Activated naive CD4-positive, alpha-beta T cell treated with anti-CD3 and anti-CD28 coated beads, Interleukin-2, amount 50 U/mL, for 72 hours (primary cell): ENCODE measurements around the gene GPC6. TPM values are rescaled to one million over a fixed set of nuclear protein-coding genes. Genes with fewer than 3 reads are reported as not detected.

Experiments
- ATAC-seq, 2 donors: fragments of 150-1000 bp; cut with Tn5 transposase; 2 replicates each; pipeline ENCODE4 v1.10.0; 2021; ENCODE audit warnings: mild to moderate bottlenecking in 2 of 2, moderate library complexity in 2 of 2
- DNase-seq, 2 donors: peaks; one replicate each; pipeline ENCODE4 v3.0.0; 2021 to 2022; ENCODE audit warnings: low spot score in 2 of 2
- H3K27ac Mint-ChIP-seq, 2 donors: one replicate each; pipeline ENCODE4 v1.8.0; 2022; ENCODE audit warnings: mild to moderate bottlenecking in 2 of 2, mixed read lengths in 2 of 2
- H3K36me3 Mint-ChIP-seq, 2 donors: one replicate each; pipeline ENCODE4 v1.8.0; 2022; ENCODE audit warnings: mixed read lengths in 2 of 2
- H3K9me3 Mint-ChIP-seq, 2 donors: one replicate each; pipeline ENCODE4 v1.8.0; 2022; ENCODE audit warnings: mixed read lengths in 2 of 2
- total RNA-seq, 2 donors: library from RNA; stranded (reverse); gene quantifications; one replicate each; pipeline ENCODE4 v1.2.3, GENCODE V29; 2022

GPC6 gene
- total RNA-seq, 2 donors from 2014 or later: not detected

- ATAC-seq (no peak), DNase-seq (no peak)
- Mint-ChIP-seq H3K9me3 (no peaks in the 10 kb centered on the region), H3K36me3 (no peaks in the 10 kb centered on the region), H3K27ac (no peak overlapping the region)
Measured at GRCh38 chr13:93946994-93947393, 720.4 kb downstream of the GPC6 start.

- no peak overlapping the region for H3K27ac Mint-ChIP-seq
- no peaks in the 10 kb centered on the region for H3K9me3 Mint-ChIP-seq
- DNase-seq: no peak
- H3K36me3 Mint-ChIP-seq: no peaks in the 10 kb centered on the region
- no peak for ATAC-seq
Measured at GRCh38 chr13:93947651-93948050, 721.0 kb downstream of the GPC6 start.

GRCh38 chr13:93948162-93948922 is 721.7 kb downstream of the GPC6 start:
- DNase-seq: no peak
- ATAC-seq: no peak
- Mint-ChIP-seq H3K36me3 (no peaks in the 10 kb centered on the region), H3K27ac (no peak overlapping the region), H3K9me3 (no peaks in the 10 kb centered on the region)

GRCh38 chr13:93951108-93951507 is 724.5 kb downstream of the GPC6 start:
- no peak for ATAC-seq
- H3K36me3 Mint-ChIP-seq: no peaks in the 10 kb centered on the region

GRCh38 chr13:93951951-93952350 is 725.3 kb downstream of the GPC6 start:
- no peak for ATAC-seq
- Mint-ChIP-seq H3K27ac (no peak overlapping the region), H3K36me3 (no peaks in the 10 kb centered on the region), H3K9me3 (no peaks in the 10 kb centered on the region)
- DNase-seq: no peak

More at GRCh38 chr13:93951108-93951507, 724.5 kb downstream of the GPC6 start:
- Mint-ChIP-seq H3K9me3 (no peaks in the 10 kb centered on the region), H3K27ac (no peak overlapping the region)
- no peak for DNase-seq

- H3K9me3 Mint-ChIP-seq: peaks cover 0 to 6% of the 10 kb centered on the region in 2 donors
- ATAC-seq (no peak), DNase-seq (no peak)
- no peak overlapping the region for H3K27ac Mint-ChIP-seq
- H3K36me3 Mint-ChIP-seq: no peaks in the 10 kb centered on the region
Measured at GRCh38 chr13:93953841-93954240, 727.2 kb downstream of the GPC6 start.

GRCh38 chr13:93955904-93956303 is 729.3 kb downstream of the GPC6 start:
- no peaks in the 10 kb centered on the region for H3K36me3 Mint-ChIP-seq
- no peak for DNase-seq
- H3K9me3 Mint-ChIP-seq: peaks cover 0 to 6% of the 10 kb centered on the region in 2 donors
- no peak overlapping the region for H3K27ac Mint-ChIP-seq
- no peak for ATAC-seq

GRCh38 chr13:93956426-93956825 is 729.8 kb downstream of the GPC6 start:
- no peak for ATAC-seq
- Mint-ChIP-seq H3K36me3 (no peaks in the 10 kb centered on the region), H3K27ac (no peak overlapping the region), H3K9me3 (peaks cover 0 to 6% of the 10 kb centered on the region in 2 donors)
- DNase-seq: no peak

- peaks cover 0 to 6% of the 10 kb centered on the region in 2 donors for H3K9me3 Mint-ChIP-seq
- DNase-seq (no peak), ATAC-seq (no peak)
- no peaks in the 10 kb centered on the region for H3K36me3 Mint-ChIP-seq
- H3K27ac Mint-ChIP-seq: no peak overlapping the region
Measured at GRCh38 chr13:93957371-93957770, 730.8 kb downstream of the GPC6 start.

GRCh38 chr13:93959796-93960533 is 733.4 kb downstream of the GPC6 start:
- ATAC-seq (no peak), DNase-seq (no peak)
- peaks cover 0 to 6% of the 10 kb centered on the region in 2 donors for H3K9me3 Mint-ChIP-seq
- H3K27ac Mint-ChIP-seq: no peak overlapping the region
- no peaks in the 10 kb centered on the region for H3K36me3 Mint-ChIP-seq

GRCh38 chr13:93963266-93964145 is 736.9 kb downstream of the GPC6 start:
- no peak for ATAC-seq
- no peak for DNase-seq
- Mint-ChIP-seq H3K27ac (no peak overlapping the region), H3K9me3 (no peaks in the 10 kb centered on the region), H3K36me3 (no peaks in the 10 kb centered on the region)

GRCh38 chr13:93964146-93964512 is 737.5 kb downstream of the GPC6 start:
- no peaks in the 10 kb centered on the region for H3K9me3 Mint-ChIP-seq

GRCh38 chr13:93965587-93965986 is 739.0 kb downstream of the GPC6 start:
- Mint-ChIP-seq H3K27ac (no peak overlapping the region), H3K9me3 (no peaks in the 10 kb centered on the region), H3K36me3 (no peaks in the 10 kb centered on the region)
- ATAC-seq (no peak), DNase-seq (no peak)

More at GRCh38 chr13:93964146-93964512, 737.5 kb downstream of the GPC6 start:
- no peak overlapping the region for H3K27ac Mint-ChIP-seq
- DNase-seq (no peak), ATAC-seq (no peak)
- no peaks in the 10 kb centered on the region for H3K36me3 Mint-ChIP-seq

- no peaks in the 10 kb centered on the region for H3K36me3 Mint-ChIP-seq
- H3K27ac Mint-ChIP-seq: no peak overlapping the region
- no peaks in the 10 kb centered on the region for H3K9me3 Mint-ChIP-seq
- ATAC-seq (no peak), DNase-seq (no peak)
Measured at GRCh38 chr13:93966267-93966936, 739.8 kb downstream of the GPC6 start.

- no peaks in the 10 kb centered on the region for H3K9me3 Mint-ChIP-seq
- H3K27ac Mint-ChIP-seq: no peak overlapping the region
- no peak for ATAC-seq
- H3K36me3 Mint-ChIP-seq: no peaks in the 10 kb centered on the region
- no peak for DNase-seq
Measured at GRCh38 chr13:93967286-93967685, 740.7 kb downstream of the GPC6 start.

GRCh38 chr13:93975242-93975641 is 748.6 kb downstream of the GPC6 start:
- Mint-ChIP-seq H3K27ac (no peak overlapping the region), H3K9me3 (no peaks in the 10 kb centered on the region), H3K36me3 (no peaks in the 10 kb centered on the region)
- no peak for ATAC-seq
- DNase-seq: no peak
